ENCODE data around the gene ENDOU. TPM values are rescaled to one million over a fixed set of nuclear protein-coding genes. Genes with fewer than 3 reads are reported as not detected.

ENDOU gene
- total RNA-seq, 1 experiment from 2014 or later = not detected

- DNase-seq = peak; percentile 89
- H3K4me3 ChIP-seq (ENCODE audit: insufficient read depth, low read depth, low read length) = no peak overlapping the region
- no peaks in the 10 kb centered on the region for H3K36me3 ChIP-seq (replicated peaks; ENCODE audit: control insufficient read depth, insufficient read depth, low read length)
- 0 out of 2 replicates have a peak, but pooled peaks cover 1% of the 10 kb centered on the region for H3K27me3 ChIP-seq (ENCODE audit: control insufficient read depth, insufficient read depth, low read length)
These were observed 17.0 kb upstream of the ENDOU start for GRCh38 chr12:47742253-47742825.

DNA sequence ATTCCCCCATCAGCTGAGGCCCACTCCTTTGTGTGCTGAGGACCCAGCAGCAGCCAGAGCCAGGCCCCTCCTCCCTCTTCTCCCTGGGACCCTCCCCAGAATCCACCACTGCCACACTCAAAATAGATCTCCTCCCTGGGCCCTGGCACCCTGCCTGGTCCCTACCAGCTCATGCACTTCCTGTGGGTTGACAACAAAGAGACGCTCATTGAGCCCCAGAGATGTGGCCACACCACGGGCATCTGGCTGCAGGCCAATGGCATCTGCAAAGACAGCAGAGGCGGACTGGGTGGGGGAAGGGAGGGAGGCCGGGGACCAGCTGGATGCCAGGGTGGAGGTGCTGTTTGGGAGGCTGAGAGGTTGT lies 16.0 kb upstream of the ENDOU start:
- H3K36me3 ChIP-seq (replicated peaks; ENCODE audit: control insufficient read depth, insufficient read depth, low read length) = no peaks in the 10 kb centered on the region
- peak; percentile 74 for DNase-seq
- no peak overlapping the region for H3K4me3 ChIP-seq (ENCODE audit: insufficient read depth, low read depth, low read length)
- 0 out of 2 replicates have a peak, but pooled peaks cover 1% of the 10 kb centered on the region for H3K27me3 ChIP-seq (ENCODE audit: control insufficient read depth, insufficient read depth, low read length)

GRCh38 chr12:47740606-47741339 lies 15.5 kb upstream of the ENDOU start:
- no peaks in the 10 kb centered on the region for H3K36me3 ChIP-seq (replicated peaks; ENCODE audit: control insufficient read depth, insufficient read depth, low read length)
- no peak overlapping the region for H3K4me3 ChIP-seq (ENCODE audit: insufficient read depth, low read depth, low read length)
- 0 out of 2 replicates have a peak, but pooled peaks cover 1% of the 10 kb centered on the region for H3K27me3 ChIP-seq (ENCODE audit: control insufficient read depth, insufficient read depth, low read length)
- no peak for DNase-seq

- Histone ChIP-seq H3K36me3 (replicated peaks; ENCODE audit: control insufficient read depth, insufficient read depth, low read length) (no peaks in the 10 kb centered on the region), H3K4me3 (ENCODE audit: insufficient read depth, low read depth, low read length) (no peak overlapping the region), H3K27me3 (ENCODE audit: control insufficient read depth, insufficient read depth, low read length) (0 out of 2 replicates have a peak, but pooled peaks cover 1% of the 10 kb centered on the region)
- DNase-seq = no peak
These were observed 14.7 kb upstream of the ENDOU start for GRCh38 chr12:47739979-47740378.

- Histone ChIP-seq H3K36me3 (replicated peaks; ENCODE audit: control insufficient read depth, insufficient read depth, low read length) (no peaks in the 10 kb centered on the region), H3K27me3 (ENCODE audit: control insufficient read depth, insufficient read depth, low read length) (0 out of 2 replicates have a peak, but pooled peaks cover 1% of the 10 kb centered on the region), H3K4me3 (ENCODE audit: insufficient read depth, low read depth, low read length) (no peak overlapping the region)
- no peak for DNase-seq
These were observed 14.0 kb upstream of the ENDOU start for GRCh38 chr12:47739297-47739696.

DNA sequence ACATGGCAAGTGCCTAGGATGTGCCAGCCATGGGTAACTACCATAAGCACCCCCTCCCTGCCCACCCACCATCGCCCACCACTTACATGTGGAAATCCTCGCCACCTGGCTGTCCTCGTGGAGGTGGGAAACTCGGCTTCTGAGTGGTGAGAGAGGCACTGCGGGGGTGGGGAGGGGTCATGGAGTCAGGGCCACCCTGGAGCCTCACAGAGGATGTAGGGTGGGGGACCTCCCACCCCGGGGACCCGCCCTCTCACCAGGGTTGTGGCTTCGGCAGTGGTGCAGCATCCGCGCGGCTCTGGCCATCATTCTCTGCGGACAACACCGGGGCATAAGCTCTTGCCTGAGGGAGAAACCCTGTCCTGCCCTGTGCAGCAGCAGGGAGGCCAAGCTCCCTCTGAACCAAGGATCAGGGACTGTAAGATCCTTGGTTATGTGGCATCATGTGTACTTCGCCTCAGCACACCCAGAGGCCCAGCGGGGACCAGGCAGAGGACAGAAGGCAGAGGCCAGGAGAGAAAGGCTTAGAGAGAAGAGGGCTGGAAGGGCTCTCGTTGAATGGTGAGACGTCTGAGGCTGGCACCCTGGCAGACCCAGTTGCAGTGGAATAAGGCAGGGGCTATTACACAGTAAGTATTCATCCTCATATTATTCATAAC lies 12.8 kb upstream of the ENDOU start:
- Histone ChIP-seq H3K4me3 (ENCODE audit: insufficient read depth, low read depth, low read length) (no peak overlapping the region), H3K27me3 (ENCODE audit: control insufficient read depth, insufficient read depth, low read length) (0 out of 2 replicates have a peak, but pooled peaks cover 1% of the 10 kb centered on the region), H3K36me3 (replicated peaks; ENCODE audit: control insufficient read depth, insufficient read depth, low read length) (no peaks in the 10 kb centered on the region)
- no peak for DNase-seq

DNA sequence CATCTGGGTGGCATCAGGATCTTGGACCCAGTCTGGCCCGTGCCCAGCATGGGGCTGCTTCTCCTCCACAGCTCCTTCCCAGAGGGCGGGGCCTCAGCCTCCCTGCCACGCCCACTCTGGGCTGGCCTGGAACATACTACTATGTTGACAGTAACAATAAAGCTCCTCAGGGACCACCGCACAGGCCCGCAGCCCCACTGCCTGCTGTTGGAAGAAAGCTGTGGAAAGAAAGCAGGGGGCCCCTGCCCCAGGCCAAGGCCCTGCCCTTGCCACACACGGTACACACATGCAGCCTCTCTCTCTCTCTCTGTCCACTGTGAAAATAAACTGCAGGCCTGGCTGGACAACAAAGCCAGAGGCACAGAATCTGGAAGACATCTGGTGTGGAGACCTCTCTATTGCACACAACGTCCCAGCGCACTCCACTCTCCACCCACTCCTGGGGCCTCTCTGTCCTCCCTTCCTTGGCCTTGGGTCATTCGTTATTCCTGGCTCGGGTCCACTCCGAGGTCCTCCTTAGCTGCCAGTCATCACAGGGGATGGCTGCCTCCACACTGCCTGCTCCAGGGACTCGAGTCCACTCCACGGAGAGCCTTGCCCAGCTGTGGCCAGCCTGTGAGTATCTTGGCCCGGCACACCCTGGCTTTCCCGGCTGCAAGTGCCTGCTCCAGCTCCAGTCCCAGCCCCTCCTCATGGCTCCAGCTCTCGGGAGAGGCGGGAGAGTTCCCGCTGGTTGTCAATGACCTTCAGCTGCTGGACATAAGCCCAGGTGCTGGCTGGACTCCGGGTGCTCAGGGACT lies 11.8 kb upstream of the ENDOU start:
- Histone ChIP-seq H3K36me3 (replicated peaks; ENCODE audit: control insufficient read depth, insufficient read depth, low read length) (no peaks in the 10 kb centered on the region), H3K4me3 (ENCODE audit: insufficient read depth, low read depth, low read length) (no peak overlapping the region), H3K27me3 (ENCODE audit: control insufficient read depth, insufficient read depth, low read length) (0 out of 2 replicates have a peak, but pooled peaks cover 1% of the 10 kb centered on the region)
- DNase-seq = peak; percentile 82

DNA sequence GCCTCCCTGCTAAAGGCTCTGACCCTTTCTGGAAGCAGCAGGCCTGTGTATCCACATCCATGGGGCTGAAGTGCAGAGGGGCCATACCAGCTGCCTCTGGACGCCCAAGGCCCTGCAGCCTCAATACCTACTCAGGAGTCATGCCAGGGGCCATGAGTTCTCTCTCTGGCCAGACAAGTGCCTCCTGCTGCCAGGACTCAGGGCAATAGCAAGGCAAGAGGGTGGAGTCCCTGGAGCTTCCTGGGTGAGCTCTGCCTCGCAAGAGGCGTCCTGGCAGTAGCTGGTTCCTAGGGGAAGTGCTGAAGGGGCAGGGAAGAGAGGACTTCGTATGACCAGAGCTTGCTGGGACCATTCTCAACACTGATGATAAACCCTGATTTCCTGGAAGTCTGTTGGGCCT lies 10.9 kb upstream of the ENDOU start:
- H3K36me3 ChIP-seq (replicated peaks; ENCODE audit: control insufficient read depth, insufficient read depth, low read length) = no peaks in the 10 kb centered on the region
- DNase-seq = no peak
- no peak overlapping the region for H3K4me3 ChIP-seq (ENCODE audit: insufficient read depth, low read depth, low read length)
- 0 out of 2 replicates have a peak, but pooled peaks cover 1% of the 10 kb centered on the region for H3K27me3 ChIP-seq (ENCODE audit: control insufficient read depth, insufficient read depth, low read length)

GRCh38 chr12:47735649-47736048 lies 10.4 kb upstream of the ENDOU start:
- DNase-seq = no peak
- no peaks in the 10 kb centered on the region for H3K27me3 ChIP-seq (ENCODE audit: control insufficient read depth, insufficient read depth, low read length)

DNA sequence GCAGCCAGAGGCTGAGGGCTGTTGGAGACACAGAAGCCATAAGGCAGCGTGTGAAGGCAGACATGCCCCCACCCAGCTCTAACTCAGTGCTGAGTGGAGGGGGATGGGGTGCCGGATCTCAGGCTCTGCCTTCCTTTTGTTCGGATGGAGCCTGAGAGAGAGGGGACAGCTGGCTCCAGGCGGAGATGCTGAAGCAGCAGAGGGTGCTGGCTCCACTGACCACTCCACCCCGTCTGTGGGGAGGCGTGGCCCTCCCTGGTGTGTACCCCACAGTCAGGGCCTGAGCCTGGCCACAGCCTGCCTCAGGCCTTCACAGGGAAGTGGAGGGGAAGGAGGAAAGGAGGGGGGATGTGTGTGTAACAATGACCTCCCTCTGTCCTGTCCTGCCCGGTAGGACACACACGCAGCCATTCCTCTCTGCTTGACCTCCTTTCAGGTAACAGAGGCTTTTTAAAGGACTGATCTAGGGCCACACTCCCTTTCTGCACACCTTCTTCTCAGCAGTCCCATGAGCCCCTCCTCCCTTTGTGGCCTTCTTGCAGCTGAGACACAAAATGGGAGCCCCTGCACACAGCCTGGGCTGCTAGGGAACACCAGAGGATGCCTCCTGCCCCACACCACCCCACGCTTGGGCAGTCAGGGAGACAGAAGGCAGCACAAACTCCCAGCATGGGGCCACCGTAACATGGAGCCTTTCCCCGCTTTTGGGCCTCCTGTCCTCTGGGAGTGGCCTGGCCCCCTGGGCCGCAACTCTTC lies 9.6 kb upstream of the ENDOU start:
- Histone ChIP-seq H3K4me3 (ENCODE audit: insufficient read depth, low read depth, low read length) (no peak overlapping the region), H3K27me3 (ENCODE audit: control insufficient read depth, insufficient read depth, low read length) (no peaks in the 10 kb centered on the region), H3K36me3 (replicated peaks; ENCODE audit: control insufficient read depth, insufficient read depth, low read length) (no peaks in the 10 kb centered on the region)
- peak; percentile 85 for DNase-seq

More at GRCh38 chr12:47735649-47736048, 10.4 kb upstream of the ENDOU start:
- Histone ChIP-seq H3K4me3 (ENCODE audit: insufficient read depth, low read depth, low read length) (no peak overlapping the region), H3K36me3 (replicated peaks; ENCODE audit: control insufficient read depth, insufficient read depth, low read length) (no peaks in the 10 kb centered on the region)

GRCh38 chr12:47733142-47733541 lies 7.9 kb upstream of the ENDOU start:
- no peak overlapping the region for H3K4me3 ChIP-seq (ENCODE audit: insufficient read depth, low read depth, low read length)
- no peaks in the 10 kb centered on the region; the same call in 1 of the 2 replicates for H3K27me3 ChIP-seq (ENCODE audit: control insufficient read depth, insufficient read depth, low read length)
- H3K36me3 ChIP-seq (replicated peaks; ENCODE audit: control insufficient read depth, insufficient read depth, low read length) = no peaks in the 10 kb centered on the region
- no peak for DNase-seq

DNA sequence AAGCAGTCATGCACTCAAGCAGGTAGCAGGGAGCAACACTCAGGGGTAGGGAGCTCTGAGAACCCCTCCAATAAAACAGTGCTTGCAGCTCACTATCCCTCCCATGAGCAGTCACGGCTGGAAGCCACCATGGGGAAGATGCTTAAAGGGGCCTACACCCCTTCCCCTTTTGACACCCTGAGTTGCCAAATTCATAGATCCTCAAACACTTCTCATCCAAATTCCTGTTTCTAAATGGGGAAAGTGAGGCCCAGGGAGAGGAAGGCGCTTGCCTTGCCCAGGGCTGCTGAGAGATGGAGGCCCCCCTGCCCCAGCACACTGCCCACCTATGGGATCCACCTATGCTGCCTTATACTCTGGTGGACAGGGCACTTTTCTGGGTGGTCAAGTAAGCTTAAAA lies 7.2 kb upstream of the ENDOU start:
- H3K36me3 ChIP-seq (replicated peaks; ENCODE audit: control insufficient read depth, insufficient read depth, low read length) = no peaks in the 10 kb centered on the region
- H3K27me3 ChIP-seq (ENCODE audit: control insufficient read depth, insufficient read depth, low read length) = no peaks in the 10 kb centered on the region; the same call in 1 of the 2 replicates
- DNase-seq = no peak
- no peak overlapping the region for H3K4me3 ChIP-seq (ENCODE audit: insufficient read depth, low read depth, low read length)

DNA sequence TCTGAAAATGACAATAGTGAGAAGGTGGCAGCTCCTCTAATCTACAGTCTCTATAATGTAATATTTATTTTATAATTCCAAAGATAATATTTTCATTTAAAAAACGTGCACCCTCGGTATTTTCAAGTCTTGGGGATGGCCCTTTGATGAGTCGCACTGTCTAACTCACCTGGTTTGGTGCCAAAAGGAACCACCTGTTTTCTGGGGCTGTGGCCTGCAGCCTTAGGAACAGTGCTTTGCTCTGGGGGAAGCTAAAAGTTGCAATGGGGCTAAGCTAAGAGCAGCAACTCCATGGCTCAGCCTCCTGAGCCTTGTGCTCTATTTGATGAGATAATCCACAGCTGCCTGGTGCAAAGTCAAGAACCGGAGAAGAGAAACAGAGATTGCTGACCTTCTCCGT lies 6.4 kb upstream of the ENDOU start:
- H3K27me3 ChIP-seq (ENCODE audit: control insufficient read depth, insufficient read depth, low read length) = no peaks in the 10 kb centered on the region; the same call in 1 of the 2 replicates
- no peak overlapping the region for H3K4me3 ChIP-seq (ENCODE audit: insufficient read depth, low read depth, low read length)
- no peaks in the 10 kb centered on the region for H3K36me3 ChIP-seq (replicated peaks; ENCODE audit: control insufficient read depth, insufficient read depth, low read length)
- no peak for DNase-seq

DNA sequence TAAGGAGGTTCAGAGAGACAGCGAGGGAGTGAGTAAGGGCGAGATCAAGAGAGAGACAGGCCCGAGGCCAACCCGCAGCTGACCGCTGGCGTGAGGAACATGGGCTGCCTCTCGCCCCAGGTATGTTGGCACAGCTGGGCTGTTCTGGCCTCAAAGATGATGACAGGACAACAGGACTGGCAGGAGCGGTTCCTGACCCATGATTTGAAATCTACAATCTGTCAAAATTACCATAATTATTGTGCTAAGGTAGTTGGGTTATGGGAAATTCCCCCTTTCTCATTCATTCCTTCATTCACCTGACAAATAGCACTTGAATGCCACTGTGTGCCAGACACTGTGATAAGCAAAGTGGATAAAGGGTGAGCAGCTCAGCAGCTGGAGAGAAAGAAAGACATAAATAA lies 5.1 kb upstream of the ENDOU start:
- no peaks in the 10 kb centered on the region; the same call in 1 of the 2 replicates for H3K27me3 ChIP-seq (ENCODE audit: control insufficient read depth, insufficient read depth, low read length)
- H3K4me3 ChIP-seq (ENCODE audit: insufficient read depth, low read depth, low read length) = no peak overlapping the region
- no peak for DNase-seq

More for the DNA sequence above, 5.1 kb upstream of the ENDOU start:
- H3K36me3 ChIP-seq (replicated peaks; ENCODE audit: control insufficient read depth, insufficient read depth, low read length) = no peaks in the 10 kb centered on the region

All from H7 (cell line).